BE2C (cell line): ENCODE measurements around the gene GPHA2.

Experiments
- DNase-seq: peaks from one replicate; pipeline ENCODE4 v3.0.0-alpha.2; 2020
- H3K27me3 ChIP-seq: fragments of 250-450 bp; sonication (Bioruptor Pico); 2 replicates; pipeline ENCODE4 v1.5.1; 2020; ENCODE audit warnings: mild to moderate bottlenecking
- H3K36me3 ChIP-seq: fragments of 250-450 bp; sonication (Bioruptor Pico); 2 replicates; pipeline ENCODE4 v1.5.1; 2020; ENCODE audit warnings: mild to moderate bottlenecking
- H3K4me1 ChIP-seq: fragments of 250-450 bp; sonication (Bioruptor Pico); 2 replicates; pipeline ENCODE4 v1.5.1; 2020
- H3K4me3 ChIP-seq: 2 replicates; pipeline ENCODE4 v1.5.1; 2011; ENCODE audit warnings: low read depth, low read length
- H3K9me3 ChIP-seq: fragments of 250-450 bp; sonication (Bioruptor Pico); 2 replicates; pipeline ENCODE4 v1.5.1; 2020
- TF ChIP-seq, protein P1 (sequence below): IDR thresholded peaks from 2 replicates; pipeline ENCODE4 v1.5.1; 2012; ENCODE audit warnings: mild to moderate bottlenecking, low read depth, low read length

The GPHA2 gene

DNA sequence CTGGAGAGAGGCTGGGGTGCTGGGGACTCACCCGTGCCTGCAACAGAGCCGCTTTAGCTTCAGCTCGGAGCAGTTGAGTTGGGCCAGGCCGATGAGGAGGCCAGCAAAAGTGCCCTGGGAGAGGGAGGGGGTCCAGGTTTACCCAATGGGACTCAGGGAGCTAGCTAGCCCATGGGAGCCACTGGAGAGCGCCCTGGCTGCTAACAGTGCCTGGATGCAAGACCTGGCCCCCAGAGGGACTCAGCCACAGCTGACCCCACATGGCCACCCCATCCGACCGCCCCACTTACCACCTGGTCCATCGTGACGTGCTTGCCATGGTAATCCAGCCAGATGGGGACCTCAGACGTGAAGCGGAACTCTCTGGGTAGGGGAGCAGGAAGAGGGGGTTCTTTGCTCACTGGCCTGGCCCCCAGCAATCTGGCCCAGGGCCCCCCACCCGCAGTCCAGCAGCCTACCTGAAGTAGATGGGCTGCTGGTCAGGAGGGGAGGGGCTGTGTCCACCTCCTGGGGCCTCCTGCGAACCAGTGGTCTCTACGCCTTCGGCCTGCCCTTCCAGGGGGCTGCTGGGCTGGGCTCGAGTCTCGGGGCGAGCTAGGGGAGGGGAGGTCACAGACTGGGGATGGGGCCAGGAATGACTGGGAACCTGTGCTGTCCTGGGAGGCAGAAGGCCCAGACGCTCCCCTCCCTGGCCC lies 38.2 kb downstream of the GPHA2 start:
- H3K27me3 ChIP-seq: no peaks in the 10 kb centered on the region
- no peaks in the 10 kb centered on the region for H3K4me1 ChIP-seq
- no peaks in the 10 kb centered on the region for H3K36me3 ChIP-seq
- H3K9me3 ChIP-seq: no peaks in the 10 kb centered on the region
- DNase-seq: no peak
- TF ChIP-seq, protein P1, sequence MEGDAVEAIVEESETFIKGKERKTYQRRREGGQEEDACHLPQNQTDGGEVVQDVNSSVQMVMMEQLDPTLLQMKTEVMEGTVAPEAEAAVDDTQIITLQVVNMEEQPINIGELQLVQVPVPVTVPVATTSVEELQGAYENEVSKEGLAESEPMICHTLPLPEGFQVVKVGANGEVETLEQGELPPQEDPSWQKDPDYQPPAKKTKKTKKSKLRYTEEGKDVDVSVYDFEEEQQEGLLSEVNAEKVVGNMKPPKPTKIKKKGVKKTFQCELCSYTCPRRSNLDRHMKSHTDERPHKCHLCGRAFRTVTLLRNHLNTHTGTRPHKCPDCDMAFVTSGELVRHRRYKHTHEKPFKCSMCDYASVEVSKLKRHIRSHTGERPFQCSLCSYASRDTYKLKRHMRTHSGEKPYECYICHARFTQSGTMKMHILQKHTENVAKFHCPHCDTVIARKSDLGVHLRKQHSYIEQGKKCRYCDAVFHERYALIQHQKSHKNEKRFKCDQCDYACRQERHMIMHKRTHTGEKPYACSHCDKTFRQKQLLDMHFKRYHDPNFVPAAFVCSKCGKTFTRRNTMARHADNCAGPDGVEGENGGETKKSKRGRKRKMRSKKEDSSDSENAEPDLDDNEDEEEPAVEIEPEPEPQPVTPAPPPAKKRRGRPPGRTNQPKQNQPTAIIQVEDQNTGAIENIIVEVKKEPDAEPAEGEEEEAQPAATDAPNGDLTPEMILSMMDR: no peak
- no peak overlapping the region for H3K4me3 ChIP-seq

DNA sequence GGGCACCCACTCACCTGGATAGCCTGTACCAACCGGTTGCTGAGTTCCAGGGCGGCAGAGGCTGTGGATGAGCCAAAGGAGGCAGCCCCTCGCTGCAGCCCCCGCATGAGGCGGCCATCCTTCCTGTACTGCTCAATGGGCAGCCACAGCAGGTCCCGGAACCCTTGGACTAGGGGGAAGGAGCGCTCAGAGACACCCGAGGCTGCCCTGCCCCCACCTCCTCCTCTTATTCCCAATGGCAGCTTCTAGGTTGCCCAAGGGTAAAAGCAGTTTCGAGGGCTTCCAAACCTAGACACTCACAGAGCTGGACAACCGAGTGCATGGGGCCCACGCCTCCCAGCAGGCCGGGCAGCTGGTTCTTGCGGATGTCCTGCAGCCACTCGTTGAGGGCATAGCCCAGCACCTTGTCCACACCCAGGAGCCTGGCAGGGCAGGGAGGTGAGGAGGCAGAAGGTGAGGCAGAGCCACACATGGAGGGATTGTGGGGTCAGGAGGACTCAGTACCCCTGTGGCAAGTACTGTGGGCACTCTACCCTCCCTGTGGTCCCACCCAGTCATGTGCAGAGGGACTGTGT lies 39.2 kb downstream of the GPHA2 start:
- TF ChIP-seq, protein P1: no peak
- H3K27me3 ChIP-seq: no peaks in the 10 kb centered on the region
- no peaks in the 10 kb centered on the region for H3K4me1 ChIP-seq
- DNase-seq: no peak
- no peak overlapping the region for H3K4me3 ChIP-seq
- no peaks in the 10 kb centered on the region for H3K9me3 ChIP-seq
- no peaks in the 10 kb centered on the region for H3K36me3 ChIP-seq

DNA sequence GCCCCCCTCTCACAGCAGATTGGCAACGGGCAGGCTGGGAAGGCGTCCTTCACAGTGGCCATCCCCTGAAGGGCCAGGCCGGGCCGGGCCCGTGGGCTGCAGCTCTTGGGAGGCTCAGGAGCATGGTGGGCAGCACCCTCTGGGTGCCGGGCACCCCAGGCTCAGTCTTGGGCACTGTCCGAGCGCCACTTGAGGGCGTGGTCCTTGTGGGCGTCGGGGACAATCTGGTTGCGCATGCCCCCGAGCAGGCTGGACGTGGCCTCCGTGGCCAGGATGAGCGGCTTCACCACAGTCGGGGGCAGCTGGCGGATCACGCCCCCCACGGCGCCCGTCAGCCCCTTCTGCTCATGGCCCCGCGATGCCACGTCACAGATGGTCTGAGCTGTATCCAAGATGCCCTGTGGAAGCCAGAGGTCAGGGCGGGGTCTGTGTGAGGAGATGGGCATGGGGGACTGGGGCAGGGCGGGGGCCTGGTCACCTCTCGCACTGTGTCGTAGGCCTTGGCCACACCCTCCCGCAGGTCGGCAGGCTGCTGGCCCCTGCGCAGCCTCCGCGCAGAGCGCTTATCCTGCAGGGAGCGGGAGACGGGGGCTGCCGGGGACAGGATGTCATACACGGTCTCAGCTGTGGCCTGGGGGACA lies 40.8 kb downstream of the GPHA2 start:
- Histone ChIP-seq H3K9me3 (no peaks in the 10 kb centered on the region), H3K4me1 (no peaks in the 10 kb centered on the region), H3K27me3 (no peaks in the 10 kb centered on the region), H3K4me3 (no peak overlapping the region), H3K36me3 (no peaks in the 10 kb centered on the region)
- TF ChIP-seq, protein P1: no peak
- DNase-seq: no peak

DNA sequence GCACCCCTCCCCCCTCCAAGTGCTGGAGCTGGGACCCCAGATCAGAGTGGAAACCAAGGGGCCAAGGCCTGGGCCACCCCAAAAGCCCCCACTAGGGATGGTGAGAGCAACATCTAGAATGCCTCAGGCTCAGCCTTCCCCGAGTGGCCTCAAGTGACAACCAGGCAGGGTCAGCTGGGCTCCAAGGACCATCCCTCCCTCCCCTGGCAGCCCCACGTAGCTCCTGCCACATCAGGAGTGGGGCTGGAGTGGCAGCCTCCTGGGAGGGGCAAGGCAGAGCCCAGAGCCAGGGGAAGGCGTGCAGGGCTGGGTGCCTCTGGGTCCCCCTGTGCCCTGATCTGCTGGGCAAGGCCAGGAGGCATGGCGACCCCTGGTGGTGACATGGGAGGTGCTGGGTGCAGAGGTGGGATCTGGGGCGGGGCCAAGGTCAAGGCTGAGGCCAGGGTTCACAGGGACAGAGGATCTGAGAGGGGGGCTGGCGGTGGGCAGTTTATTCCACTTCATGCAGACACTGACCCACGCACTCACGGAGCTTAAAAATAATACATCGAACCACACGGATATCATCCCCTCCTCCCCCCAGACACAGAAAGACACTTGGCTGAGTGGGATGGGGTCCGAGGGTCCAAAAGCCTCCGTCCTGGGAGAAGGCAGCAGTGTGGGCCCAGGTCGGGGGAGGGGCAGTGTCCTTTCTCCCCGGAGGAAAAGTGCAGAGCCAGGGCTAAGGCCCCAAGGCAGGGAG lies 41.5 kb downstream of the GPHA2 start:
- no peaks in the 10 kb centered on the region for H3K4me1 ChIP-seq
- TF ChIP-seq, protein P1: peak; percentile 77
- H3K27me3 ChIP-seq: no peaks in the 10 kb centered on the region
- no peak overlapping the region for H3K4me3 ChIP-seq
- no peaks in the 10 kb centered on the region for H3K36me3 ChIP-seq
- DNase-seq: peak; percentile 89
- H3K9me3 ChIP-seq: no peaks in the 10 kb centered on the region

DNA sequence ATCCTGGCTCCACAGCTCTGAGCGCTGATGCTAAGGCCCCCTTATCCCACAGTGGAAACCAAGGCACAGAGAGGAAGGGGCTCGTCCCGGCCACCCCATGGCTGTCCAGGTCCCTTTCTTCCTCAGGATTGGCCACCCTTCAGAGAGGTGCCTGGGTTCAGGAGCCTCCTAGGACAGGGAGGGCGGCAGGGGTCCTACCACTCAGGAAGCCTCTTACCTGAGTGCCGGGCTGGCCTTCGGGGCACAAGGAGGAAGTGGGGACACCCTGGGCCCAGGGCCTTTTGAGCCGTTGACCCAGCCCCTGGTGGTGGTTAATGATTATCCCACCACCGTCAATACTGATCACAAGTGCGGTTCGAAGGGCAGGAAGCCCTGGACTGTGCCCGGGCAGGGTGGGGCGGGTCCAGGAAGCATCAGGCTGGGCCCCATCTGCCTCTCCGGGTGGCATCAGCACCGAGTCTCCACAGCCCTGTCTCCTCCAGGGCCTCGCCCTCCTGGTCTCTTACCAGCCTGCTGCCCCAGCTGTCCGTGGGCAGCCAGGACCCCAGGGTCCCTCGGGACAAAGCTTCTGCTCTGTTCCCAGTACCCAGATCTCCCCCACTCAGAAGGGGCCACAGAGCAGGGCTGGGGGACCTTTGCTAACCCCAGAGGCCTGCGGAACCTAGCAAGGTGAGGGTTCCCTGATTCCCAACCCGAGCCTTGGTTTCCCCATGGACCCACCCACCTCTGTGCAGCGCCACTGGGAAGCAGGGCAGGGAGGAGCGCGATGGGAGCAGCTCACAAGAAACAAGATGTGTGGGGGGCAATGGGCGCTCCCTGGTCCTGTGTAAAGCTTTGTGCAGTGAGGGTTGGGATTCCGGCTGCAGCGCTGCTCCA lies 42.3 kb downstream of the GPHA2 start:
- Histone ChIP-seq H3K27me3 (no peaks in the 10 kb centered on the region), H3K4me3 (no peak overlapping the region), H3K36me3 (no peaks in the 10 kb centered on the region), H3K4me1 (no peaks in the 10 kb centered on the region), H3K9me3 (no peaks in the 10 kb centered on the region)
- TF ChIP-seq, protein P1: no peak
- DNase-seq: no peak
